ENCODE results near the gene SLC50A1.
"Not testable (repeated sequence)": the region's sequence is repeated elsewhere in the genome, so short reads cannot be mapped to it uniquely, and the experiment has no call there.

Gene SLC50A1

DNA sequence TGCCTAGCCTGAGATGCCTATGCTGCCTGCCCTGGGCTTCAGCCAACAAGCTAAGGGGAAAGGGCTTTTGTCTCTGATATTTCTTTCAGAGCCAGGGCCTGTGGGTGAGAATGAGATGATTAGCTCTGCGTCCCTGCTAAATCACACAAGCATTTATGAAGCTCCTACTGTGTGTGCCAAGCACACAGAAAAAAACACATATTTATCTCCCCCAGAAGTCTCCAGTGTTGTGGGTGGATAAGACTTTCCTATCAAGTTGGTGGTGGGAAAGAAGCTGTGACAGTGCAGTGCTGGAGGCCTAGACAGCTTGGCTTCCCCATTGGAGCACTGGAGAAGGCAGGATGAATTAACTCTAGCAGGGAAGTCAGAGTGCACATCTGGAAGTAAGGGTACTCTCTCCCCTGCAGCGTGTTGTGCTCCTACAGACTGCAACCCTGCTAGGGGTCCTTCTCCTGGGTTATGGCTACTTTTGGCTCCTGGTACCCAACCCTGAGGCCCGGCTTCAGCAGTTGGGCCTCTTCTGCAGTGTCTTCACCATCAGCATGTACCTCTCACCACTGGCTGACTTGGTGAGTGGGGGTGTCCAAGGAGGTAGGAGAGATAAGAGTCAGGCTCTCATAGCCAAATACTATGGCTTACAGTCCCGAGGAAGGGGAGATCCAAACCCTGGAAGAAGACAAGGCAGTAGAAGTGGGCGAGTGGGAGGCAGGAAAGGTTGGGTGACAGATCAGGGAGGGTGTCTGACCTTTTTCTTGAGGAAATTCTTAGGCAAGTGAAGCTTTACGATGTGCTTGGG lies 1.7 kb downstream of the SLC50A1 start:
- no peak for DNase-seq

- DNase-seq: peak; percentile 80
Observed at GRCh38 chr1:155139895-155140629, 4.4 kb downstream of the SLC50A1 start, which contains the start of gene DPM3. Gene DPM3 (minus strand): TSS chr1:155140531. CDS start chr1:155140240, 291 bp downstream.

- no peak for DNase-seq
Observed at GRCh38 chr1:155140630-155140953, 4.9 kb downstream of the SLC50A1 start.

- no peak for DNase-seq
Observed at GRCh38 chr1:155141749-155142148, 6.1 kb downstream of the SLC50A1 start.

DNA sequence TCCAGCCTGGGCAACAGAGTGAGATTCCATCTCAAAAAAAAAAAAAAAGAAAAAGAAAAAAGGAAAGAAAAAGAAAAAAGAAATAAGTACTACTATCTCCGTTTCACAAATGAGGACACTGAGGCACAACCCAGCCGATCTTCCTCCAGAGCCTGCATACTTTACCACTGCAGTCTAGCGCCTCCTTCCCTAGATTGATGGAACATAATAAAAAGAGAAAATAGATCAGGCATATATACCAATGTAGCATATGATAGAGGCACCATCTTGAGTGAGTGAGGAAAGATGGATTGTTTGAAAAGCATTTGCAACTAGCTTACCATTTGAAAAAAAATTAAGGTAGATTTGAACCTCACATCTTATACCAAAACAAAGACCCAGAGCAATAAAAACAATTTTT lies 9.8 kb downstream of the SLC50A1 start:
- no peak for DNase-seq

DNA sequence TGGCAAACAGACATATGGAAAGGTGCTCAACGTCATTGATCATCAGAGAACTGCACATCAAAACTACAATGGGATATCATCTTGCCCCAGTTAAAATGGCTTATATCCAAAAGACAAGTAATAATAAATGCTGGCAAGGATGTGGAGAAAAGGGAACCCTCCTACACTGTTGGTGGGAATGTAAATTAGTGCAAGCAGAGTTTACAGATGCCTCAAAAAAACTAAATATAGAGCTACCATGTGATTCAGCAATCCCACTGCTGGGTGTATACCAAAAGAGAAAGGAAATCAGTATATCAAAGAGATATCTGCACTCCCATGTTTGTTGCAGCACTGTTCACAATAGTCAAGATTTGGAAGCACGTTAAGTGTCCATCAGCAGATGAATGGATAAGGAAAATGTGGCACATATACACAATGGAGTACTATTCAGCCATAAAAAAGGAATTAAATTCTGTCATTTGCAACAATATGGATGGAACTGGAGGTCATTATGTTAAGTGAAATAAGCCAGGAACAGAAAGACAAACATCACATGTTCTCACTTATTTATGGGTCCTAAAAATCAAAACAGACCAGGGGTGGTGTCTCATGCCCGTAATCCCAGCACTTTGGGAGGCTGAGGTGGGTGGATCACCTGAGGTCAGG lies 20.5 kb downstream of the SLC50A1 start:
- not testable (repeated sequence) for DNase-seq

GRCh38 chr1:155158991-155159390 lies 23.3 kb downstream of the SLC50A1 start:
- no peak for DNase-seq

- no peak for DNase-seq
Observed at GRCh38 chr1:155160128-155160527, 24.5 kb downstream of the SLC50A1 start.

- DNase-seq: not testable (repeated sequence)
Observed at GRCh38 chr1:155162631-155163030, 27.0 kb downstream of the SLC50A1 start.

DNA sequence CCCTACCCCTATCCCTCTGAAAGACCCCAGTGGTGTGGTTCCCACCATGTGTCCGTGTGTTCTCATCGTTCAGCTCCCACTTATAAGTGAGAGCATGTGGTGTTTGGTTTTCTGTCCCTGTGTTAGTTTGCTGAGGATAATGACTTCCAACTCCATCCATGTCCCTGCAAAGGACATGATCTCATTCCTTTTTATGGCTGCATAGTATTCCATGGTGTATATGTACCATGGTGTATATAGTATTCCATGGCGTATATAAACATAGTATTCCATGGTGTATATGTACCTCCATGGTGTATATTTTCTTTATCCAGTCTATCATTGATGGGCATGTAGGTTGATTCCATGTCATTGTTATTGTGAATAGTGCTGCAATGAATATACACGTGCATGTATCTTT lies 28.1 kb downstream of the SLC50A1 start:
- not testable (repeated sequence) for DNase-seq

DNA sequence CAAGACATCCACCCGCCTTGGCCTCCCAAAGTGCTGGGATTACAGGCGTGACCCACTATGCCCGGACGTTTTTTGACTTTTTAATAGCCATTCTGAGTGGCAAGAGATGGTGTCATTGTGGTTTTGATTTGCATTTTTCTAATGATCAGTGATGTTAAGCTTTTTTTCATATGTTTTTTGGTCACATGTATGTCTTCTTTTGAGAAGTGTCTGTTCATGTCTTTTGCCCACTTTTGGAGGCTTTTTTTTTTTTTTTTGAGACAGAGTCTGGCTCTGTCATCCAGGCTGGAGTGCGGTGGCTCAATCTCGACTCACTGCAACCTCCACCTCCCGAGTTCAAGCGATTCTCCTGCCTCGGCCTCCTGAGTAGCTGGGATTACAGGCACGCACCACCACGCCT lies 29.0 kb downstream of the SLC50A1 start:
- DNase-seq: not testable (repeated sequence)

DNA sequence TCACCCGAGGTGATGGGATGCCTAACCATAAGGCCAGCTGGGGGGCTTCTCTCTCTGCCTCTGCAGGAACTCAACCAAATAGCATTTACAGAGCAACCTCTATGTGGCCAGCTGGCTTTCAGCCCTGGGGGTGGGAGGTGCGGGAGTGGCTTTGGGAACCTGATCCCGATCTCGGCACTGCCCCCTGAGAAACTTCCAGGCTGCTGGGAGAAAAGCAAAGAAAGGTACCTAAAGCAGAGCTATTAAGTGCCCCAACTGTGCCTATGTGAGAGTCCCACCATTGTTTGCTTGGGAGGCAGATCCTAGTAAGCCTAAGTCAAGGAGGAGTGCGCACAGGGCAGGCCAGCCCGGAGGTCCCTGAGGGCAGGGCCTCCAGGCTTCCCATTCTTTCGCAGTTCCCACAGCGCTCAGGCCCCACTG lies 30.4 kb downstream of the SLC50A1 start:
- no peak for DNase-seq

GRCh38 chr1:155166471-155167165 lies 31.0 kb downstream of the SLC50A1 start:
- no peak for DNase-seq

- DNase-seq: peak; percentile 88
Observed at GRCh38 chr1:155167166-155168104, 31.8 kb downstream of the SLC50A1 start.

DNA sequence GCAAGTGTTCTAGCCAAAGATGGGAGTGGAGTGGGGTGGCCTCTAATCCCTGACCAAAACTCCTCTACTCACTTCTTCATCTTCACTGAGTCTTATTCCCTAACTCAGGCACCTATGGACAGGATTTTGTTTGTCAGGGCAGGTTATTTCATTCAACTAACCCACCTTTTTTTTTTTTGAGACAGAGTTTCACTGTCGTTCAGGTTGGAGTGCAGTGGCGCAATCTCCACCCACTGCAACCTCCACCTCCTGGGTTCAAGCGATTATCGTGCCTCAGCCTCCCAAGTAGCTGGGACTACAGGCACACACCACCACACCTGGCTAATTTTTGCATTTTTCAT lies 32.4 kb downstream of the SLC50A1 start:
- DNase-seq: not testable (repeated sequence)

DNA sequence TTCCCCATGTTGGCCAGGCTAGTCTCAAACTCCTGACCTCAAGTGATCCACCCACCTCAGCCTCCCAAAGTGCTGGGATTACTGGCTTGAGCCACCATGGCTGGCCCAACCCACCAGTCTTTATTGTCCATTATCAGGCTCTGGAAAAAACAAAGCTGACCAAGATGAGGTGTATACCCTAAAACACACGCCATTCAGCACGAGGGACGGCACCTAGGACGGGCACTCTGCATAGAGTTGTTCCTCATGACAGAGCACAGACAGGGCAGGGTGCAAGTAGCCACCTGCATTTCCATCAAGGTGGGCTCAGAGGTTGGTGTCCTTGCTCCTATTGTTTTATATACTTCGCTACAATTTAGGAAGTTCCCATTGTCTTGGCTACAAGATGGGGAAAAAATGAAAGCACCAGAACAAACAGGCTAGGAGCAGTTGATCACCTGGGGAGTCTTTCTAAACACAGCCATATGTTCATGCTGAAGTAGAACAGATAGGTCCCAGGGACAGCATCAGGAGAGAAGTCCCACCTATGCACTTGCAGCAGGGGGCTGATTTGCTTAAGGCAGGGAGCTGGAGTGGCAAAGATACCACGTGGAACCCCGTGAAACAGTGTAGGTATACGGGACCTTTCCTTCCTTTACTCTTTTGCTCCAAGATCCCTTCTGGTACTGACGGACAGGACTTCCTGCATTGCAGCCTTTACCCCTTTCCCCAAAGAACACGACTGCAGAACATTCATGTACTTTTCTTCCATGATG lies 33.0 kb downstream of the SLC50A1 start:
- DNase-seq: no peak

- no peak for DNase-seq
Observed at GRCh38 chr1:155169541-155169940, 33.9 kb downstream of the SLC50A1 start.

DNA sequence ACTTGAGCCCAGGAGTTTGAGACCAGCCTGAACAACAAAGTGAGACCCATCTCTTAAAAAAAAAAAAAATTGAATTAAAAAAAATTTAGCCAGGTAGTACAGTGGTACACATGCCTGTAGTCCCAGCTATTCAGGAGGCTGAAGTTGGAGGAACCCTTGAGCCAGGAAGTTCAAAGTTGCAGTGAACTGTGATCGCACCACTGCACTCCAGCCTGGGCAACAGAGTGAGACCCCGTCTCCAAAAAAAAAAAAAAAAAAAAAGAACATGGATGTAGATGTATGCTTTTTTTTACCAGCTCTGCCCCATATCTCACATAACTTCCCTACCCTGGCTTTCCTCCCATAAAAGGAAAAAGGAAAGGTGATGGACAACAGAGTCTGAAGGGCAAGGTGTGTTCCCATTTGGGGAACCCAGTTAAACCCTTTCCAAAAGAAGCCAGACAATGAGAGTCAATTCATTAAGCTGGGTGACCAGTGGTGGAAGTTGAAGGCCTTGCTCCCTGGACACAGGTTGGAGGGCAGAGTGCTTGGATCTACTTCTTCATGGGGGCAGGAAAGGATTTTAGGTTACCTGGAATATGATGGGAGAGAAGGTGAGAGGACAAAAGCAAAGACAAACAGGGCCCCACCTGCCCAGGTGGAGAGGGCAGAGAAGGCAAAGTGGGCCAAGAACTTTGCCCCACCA lies 34.6 kb downstream of the SLC50A1 start:
- no peak for DNase-seq

DNA sequence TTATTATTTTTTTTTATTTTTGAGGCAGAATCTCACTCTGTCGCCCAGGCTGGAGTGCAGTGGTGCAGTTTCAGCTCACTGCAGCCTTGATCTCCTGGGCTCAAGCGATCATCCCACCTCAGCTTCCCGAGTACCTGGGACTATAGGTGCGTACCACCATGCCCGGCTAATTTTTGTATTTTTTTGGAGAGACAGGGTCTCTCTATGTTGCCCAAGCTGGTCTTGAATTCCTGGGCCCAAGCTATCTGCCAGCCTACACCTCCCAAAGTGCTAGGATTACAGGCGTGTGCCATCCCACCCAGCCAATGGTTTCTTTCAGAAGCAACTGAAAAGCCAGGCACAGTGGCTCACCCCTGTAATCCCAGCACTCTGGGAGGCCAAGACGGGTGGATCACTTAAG lies 35.2 kb downstream of the SLC50A1 start:
- no peak for DNase-seq

DNA sequence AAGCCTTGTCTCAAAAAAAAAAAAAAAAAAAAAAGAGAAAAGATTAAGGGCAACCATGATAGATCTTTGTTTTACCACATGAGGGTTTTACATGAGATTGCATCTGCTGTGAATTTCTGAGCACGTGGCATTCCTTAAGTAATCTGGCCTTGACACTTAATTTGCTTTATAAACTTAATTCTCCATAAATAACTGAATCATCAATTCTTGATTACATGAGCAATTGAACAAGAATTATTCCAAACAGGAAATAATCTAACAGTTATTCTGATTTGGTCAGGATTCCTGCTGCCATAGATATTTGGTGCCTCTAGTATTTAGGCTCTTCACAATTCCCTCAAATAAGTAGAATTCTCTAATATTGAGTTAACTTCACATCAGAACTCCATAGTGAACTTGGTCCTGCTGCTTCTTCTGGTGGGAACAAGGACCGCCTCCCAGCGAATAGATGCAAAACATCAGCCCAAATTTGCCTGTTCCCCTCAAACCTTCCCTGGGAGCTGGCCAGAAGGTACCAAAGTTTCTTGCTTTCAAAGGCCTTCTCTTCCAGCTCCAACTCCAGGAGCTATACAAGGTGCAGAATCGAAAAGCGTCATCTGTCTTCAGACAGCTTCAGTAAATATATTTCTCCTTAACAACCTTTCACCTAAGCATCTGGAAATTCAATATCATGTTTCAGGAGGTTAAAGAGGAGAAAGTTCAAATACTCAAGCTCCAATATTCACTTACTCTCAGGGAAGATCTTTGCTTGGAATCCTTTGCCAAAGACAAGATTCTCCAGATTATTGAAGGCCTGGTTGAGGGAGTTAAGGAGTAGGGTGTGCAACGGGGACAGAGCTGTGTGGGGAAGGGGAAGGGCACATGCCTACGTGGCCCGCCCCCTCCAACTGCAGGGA lies 36.4 kb downstream of the SLC50A1 start:
- DNase-seq: no peak
